Forelimb muscle (tissue), 1 donor: ENCODE measurements around the gene RNF212. TPM values are rescaled to one million over a fixed set of nuclear protein-coding genes. Genes with fewer than 3 reads are reported as not detected.
"Not testable (repeated sequence)": the region's sequence is repeated elsewhere in the genome, so short reads cannot be mapped to it uniquely, and the experiment has no call there.

Source experiments
- DNase-seq: peaks from one replicate; pipeline ENCODE4 v3.0.0-alpha.2; 2013; ENCODE audit warnings: low read depth
- polyA plus RNA-seq: library from polyadenylated mRNA; unstranded; fragments of 120-200 nt; gene quantifications from one replicate; pipeline ENCODE4 v1.2.1, GENCODE V29; 2013; ENCODE audit not compliant: insufficient read length

The RNF212 gene, protein sequence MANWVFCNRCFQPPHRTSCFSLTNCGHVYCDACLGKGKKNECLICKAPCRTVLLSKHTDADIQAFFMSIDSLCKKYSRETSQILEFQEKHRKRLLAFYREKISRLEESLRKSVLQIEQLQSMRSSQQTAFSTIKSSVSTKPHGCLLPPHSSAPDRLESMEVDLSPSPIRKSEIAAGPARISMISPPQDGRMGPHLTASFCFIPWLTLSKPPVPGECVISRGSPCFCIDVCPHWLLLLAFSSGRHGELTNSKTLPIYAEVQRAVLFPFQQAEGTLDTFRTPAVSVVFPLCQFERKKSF
- 1.7 TPM for polyA plus RNA-seq

DNA sequence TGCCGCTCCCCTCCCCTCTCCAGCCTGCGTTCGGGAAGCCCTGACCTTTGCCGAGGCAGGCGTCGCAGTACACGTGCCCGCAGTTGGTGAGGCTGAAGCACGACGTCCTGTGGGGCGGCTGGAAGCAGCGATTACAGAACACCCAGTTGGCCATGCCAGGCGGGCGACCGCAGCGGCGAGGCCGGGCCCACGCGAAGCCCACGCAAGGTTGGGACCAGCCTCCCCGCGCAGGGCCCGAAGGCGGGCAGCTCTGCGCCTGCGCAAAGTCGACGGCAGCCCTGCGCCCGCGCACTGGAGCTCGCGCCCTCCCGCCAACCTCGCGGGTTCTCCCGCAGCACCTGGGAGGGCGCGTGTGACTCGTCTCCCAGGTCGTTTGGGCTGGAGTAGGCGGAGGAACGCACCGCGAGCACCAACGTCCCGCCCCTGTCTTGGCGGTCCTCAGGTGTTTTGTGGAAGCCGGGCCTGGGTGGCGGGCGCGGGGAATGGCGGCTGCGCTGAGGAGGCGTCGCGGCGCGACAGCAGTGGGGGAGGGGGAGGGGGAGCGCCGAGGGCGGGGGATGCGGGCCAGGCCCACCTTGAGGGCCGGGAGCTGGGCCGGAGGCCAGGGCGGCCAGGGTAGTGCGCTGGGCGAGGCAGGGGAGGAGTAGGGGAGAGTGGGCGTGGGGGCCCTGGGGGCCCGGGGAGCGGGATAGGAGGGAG, at the start of gene RNF212:
RNF212 (minus strand) TSS at position 254 of the 699 bp plus-strand sequence; CDS start at position 154, 100 bp downstream.
- DNase-seq, result no peak

GRCh38 chr4:1160351-1160750, 47.0 kb upstream of the RNF212 start:
- DNase-seq, result no peak

DNA sequence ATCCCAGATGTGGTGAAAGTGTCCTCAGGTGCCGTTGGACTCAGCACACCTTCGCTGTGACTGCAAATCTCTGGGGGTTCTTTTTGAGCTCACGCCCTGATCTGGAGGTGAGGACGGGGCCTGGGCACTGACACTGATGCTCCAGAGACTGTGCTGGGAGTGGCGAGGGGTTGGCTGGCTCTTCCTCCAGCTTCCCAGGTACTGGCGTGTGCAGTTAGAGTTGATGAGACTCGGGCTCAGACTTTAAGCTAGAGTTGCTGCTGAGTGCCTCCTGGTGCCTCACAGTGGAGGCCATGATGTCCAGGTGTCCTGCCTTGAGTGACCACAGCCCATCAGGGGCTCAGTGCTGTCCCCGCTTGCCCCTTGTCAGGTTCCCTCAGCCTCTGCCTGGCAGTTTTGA, 42.7 kb upstream of the RNF212 start:
- DNase-seq, result no peak

GRCh38 chr4:1155314-1155713, 42.0 kb upstream of the RNF212 start:
- DNase-seq, result no peak

- DNase-seq, result no peak
Measured at GRCh38 chr4:1154523-1155182, 41.3 kb upstream of the RNF212 start.

DNA sequence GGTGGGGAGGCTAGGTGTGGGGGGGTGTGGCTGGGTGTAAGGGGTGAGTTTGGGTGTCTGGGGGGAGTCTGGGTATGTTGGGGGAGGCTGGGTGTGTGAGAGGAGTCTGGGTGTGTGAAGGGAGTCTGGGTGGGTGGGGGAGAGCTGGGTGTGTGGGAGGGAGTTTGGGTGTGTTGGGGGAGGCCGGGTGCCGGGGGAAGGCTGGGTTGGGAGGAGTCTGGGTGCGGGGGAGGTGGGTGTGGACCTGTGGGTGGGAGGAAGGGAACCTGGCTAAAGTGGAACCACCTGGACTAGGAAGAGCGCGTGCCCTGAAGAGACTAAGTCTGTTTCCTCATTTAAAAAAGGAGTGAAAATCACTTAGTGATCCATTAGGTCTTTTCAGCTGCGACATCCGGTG, 40.8 kb upstream of the RNF212 start:
- DNase-seq, result no peak

DNA sequence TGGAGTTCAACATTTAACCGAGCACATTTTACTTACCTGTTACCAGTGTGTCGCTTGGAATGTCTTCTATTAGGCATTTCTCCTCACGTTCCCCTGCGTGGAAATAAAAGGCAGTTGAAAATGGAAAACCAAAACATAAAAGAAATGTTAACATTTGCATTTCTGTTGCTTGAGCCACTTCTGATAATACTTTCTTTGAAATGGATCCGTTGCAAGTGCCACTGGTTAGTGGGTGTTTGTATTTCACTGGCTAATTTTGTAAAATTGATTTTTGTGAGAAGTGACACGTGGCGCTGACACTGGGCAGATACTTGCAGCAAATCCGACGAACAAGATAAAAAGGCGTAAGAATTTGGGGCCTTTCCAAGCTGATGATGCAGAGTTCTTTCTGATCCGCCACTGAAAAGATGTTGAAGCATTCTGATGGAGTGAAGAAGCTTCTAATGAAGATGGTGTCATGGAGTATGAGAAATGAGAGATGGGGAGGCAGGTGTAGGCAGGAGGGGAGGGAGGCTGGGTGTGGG, 40.3 kb upstream of the RNF212 start:
- no peak for DNase-seq

- DNase-seq, result no peak
Measured at GRCh38 chr4:1152290-1152689, 38.9 kb upstream of the RNF212 start.

- DNase-seq, result no peak
Measured at GRCh38 chr4:1151541-1151940, 38.2 kb upstream of the RNF212 start.

GRCh38 chr4:1150875-1151274, 37.5 kb upstream of the RNF212 start:
- DNase-seq, result no peak

DNA sequence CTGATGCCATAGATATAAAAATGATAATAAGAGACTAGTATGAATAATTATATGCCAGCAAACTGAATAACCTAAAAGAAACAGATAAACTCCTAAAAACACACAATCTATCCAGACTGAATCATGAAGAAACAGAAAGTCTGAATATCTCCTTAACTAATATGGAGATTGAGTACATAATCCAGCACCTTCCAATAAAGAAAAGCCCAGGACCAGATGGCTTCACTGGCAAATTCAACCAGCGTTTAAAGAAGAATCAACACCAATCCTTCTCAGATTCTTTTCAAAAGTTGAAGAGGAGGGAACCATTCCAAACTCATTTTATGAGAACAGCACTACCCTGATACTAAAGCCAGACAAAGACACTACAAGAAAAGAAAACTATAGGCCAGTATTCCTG, 26.5 kb upstream of the RNF212 start:
- DNase-seq, result no peak

DNA sequence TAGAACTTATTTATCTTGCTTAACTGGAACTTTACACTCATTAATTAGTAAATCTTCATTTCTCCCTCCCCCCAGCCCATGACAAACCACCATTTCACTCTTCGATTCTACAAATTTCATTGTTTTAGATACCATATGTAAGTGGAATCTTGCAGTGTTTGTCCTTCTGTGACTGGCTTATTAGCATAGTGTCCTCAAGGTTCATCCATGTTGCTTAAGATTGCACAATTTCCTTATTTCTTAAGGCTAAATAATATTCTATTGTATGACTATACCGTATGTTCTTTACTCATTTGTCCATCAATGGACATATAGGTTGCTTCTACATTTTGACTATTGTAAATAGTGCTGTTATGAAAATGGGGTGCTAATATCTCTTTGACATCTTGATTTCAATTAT, 24.5 kb upstream of the RNF212 start:
- DNase-seq, result no peak

- no peak for DNase-seq
Measured at GRCh38 chr4:1137063-1137776, 23.9 kb upstream of the RNF212 start.

- no peak for DNase-seq
Measured at GRCh38 chr4:1136048-1136447, 22.7 kb upstream of the RNF212 start.

- DNase-seq, result no peak
Measured at GRCh38 chr4:1133033-1133432, 19.7 kb upstream of the RNF212 start.

DNA sequence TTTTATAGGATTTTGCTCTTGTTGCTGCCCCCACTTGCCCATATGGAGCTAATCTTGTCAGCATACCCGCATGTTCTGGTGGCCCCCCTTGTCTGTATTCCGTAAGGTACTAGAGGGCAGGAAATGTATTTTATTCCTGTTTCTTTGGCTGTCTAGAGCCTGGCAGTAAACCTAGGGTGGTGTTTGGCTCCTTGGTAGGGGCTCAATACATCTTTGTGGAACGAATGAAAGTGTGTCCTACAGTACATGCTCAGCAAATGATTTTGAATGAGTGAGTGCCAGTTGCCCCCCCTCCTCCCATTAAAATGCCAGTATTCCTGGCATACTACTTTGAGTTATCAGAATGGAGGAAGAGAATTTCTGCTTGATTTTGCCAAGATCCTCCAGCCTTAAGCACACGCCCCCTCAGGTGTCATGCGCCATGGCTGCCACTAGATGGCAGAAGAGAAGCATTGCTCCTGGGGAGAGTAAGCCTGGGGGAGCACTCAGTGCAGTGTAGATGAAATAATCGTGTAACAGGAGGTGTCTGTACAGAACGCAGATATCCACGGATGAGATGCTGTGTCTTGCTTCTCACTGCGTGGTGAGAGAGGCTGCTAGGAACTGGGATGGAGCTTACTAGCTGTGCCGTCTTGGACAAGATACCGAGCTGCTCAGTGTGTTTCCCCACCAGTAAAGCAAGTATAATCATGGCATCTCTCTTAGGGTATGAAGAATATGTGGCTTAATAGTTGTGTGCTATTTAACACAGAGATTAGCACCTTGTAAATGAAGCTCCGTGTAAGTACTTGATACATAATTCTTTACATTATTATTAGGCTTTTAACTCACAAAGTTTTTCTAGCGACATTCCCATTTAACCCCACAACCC, 17.2 kb upstream of the RNF212 start:
- DNase-seq, result peak; percentile 57

DNA sequence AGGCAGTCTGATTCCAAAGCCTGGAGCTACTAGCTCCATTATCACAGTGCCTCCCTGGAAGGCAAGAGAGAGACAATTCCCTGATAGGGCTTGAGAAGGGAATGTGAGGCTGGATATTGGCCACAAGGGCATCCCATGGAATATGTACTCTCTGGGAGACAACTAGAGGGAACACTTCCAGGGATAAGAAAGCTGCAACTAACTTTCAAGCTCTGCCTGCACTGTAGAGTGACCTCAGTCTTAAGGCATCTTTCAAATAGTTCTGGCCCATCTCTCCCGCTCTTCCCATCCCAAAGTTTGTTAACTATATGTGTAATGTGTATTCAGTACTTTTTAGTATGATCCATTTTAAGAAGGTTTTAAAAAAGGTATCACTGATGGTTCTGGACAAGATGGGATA, 13.1 kb upstream of the RNF212 start:
- no peak for DNase-seq

GRCh38 chr4:1125466-1125865, 12.1 kb upstream of the RNF212 start:
- not testable (repeated sequence) for DNase-seq

DNA sequence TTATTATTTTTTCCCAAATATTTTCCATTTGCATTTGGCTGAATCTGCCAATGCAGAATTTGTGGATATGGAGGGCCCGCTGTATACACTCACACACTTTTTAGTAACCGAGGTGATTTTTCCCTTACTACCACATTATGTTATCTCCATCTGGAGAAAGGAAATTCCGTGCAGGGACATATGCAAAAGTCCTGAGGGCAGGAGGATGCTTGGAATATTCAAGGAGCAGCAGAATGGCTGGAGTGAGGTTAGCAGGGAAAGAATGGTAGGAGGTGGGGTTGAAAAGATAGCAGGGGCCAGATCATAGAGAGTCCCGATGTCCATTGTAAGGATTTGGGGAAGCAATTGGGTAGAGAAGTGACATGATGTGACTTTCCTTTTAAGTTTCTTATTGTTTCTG, 11.5 kb upstream of the RNF212 start:
- no peak for DNase-seq

GRCh38 chr4:1122505-1122904, 9.1 kb upstream of the RNF212 start:
- DNase-seq, result no peak

DNA sequence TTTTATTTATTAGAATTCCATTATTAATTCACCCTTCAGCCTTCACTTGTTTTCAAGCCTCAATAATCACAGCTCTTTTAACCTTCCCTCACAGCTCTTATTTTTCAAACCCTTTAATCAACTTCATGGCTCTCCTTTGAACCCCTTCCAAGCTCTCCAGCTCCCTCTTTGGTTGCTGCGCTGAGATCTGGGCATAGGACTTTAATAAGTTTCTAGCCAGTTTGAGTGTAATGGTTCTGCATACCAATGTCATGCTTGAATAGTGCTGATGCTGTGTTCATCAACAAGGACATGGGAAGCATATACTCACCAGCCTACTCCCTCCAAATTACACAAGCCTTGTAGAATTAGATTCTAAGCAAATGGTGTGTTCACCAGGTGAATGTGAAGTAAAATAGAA, 3.5 kb upstream of the RNF212 start:
- DNase-seq, result no peak
